BLaER1 (cell line): Measurements from ENCODE around the gene KIF26B.

Source experiments
- H3K27ac ChIP-seq: shearing (Covaris generic); formaldehyde crosslinking; 2 replicates; pipeline ENCODE4 v1.8.1; 2022
- H3K27me3 ChIP-seq: shearing (Covaris generic); formaldehyde crosslinking; 2 replicates; pipeline ENCODE4 v1.8.1; 2022
- H3K36me3 ChIP-seq: shearing (Covaris generic); formaldehyde crosslinking; 2 replicates; pipeline ENCODE4 v1.8.1; 2022
- H3K4me1 ChIP-seq: shearing (Covaris generic); formaldehyde crosslinking; 2 replicates; pipeline ENCODE4 v1.8.1; 2022
- H3K4me2 ChIP-seq: shearing (Covaris generic); formaldehyde crosslinking; 2 replicates; pipeline ENCODE4 v1.8.1; 2022
- H3K4me3 ChIP-seq: shearing (Covaris generic); formaldehyde crosslinking; 2 replicates; pipeline ENCODE4 v1.8.1; 2022
- H3K9ac ChIP-seq: shearing (Covaris generic); formaldehyde crosslinking; 2 replicates; pipeline ENCODE4 v1.8.1; 2022
- H3K9me3 ChIP-seq: shearing (Covaris generic); formaldehyde crosslinking; 2 replicates; pipeline ENCODE4 v1.8.1; 2022
- H4K20me1 ChIP-seq: shearing (Covaris generic); formaldehyde crosslinking; 2 replicates; pipeline ENCODE4 v1.8.1; 2022
- Cebpa-rat ChIP-seq: shearing (Covaris generic); IDR thresholded peaks from 2 replicates; pipeline ENCODE4 v1.8.1; 2022

Gene KIF26B

GRCh38 chr1:245212221-245212710 is 57.5 kb downstream of the KIF26B start:
- H3K27ac ChIP-seq = no peak overlapping the region
- no peaks in the 10 kb centered on the region for H4K20me1 ChIP-seq
- H3K9ac ChIP-seq = no peak overlapping the region
- H3K4me2 ChIP-seq = no peak overlapping the region
- no peaks in the 10 kb centered on the region for H3K36me3 ChIP-seq
- peaks cover 9% of the 10 kb centered on the region for H3K4me1 ChIP-seq
- H3K4me3 ChIP-seq = no peak overlapping the region
- H3K9me3 ChIP-seq = peaks cover 17% of the 10 kb centered on the region
- H3K27me3 ChIP-seq = no peaks in the 10 kb centered on the region
- TF ChIP-seq Cebpa-rat = no peak

GRCh38 chr1:245213066-245213831 is 58.5 kb downstream of the KIF26B start:
- Histone ChIP-seq H3K4me1 (peaks cover 9% of the 10 kb centered on the region), H3K36me3 (no peaks in the 10 kb centered on the region), H3K9ac (no peak overlapping the region), H3K4me3 (no peak overlapping the region), H4K20me1 (no peaks in the 10 kb centered on the region), H3K27me3 (no peaks in the 10 kb centered on the region), H3K9me3 (peaks cover 7% of the 10 kb centered on the region), H3K27ac (no peak overlapping the region), H3K4me2 (no peak overlapping the region)
- TF ChIP-seq Cebpa-rat = no peak

- Histone ChIP-seq H3K4me3 (no peak overlapping the region), H4K20me1 (no peaks in the 10 kb centered on the region), H3K4me2 (no peak overlapping the region), H3K9me3 (no peaks in the 10 kb centered on the region), H3K4me1 (peaks cover 2% of the 10 kb centered on the region), H3K27me3 (no peaks in the 10 kb centered on the region), H3K9ac (no peak overlapping the region), H3K36me3 (no peaks in the 10 kb centered on the region), H3K27ac (no peak overlapping the region)
- TF ChIP-seq Cebpa-rat = no peak
Observed at GRCh38 chr1:245215071-245215470, 60.3 kb downstream of the KIF26B start.

- no peak overlapping the region for H3K9ac ChIP-seq
- no peaks in the 10 kb centered on the region for H3K9me3 ChIP-seq
- H3K36me3 ChIP-seq = no peaks in the 10 kb centered on the region
- no peak overlapping the region for H3K4me3 ChIP-seq
- no peaks in the 10 kb centered on the region for H3K27me3 ChIP-seq
- TF ChIP-seq Cebpa-rat = no peak
- H4K20me1 ChIP-seq = no peaks in the 10 kb centered on the region
- H3K27ac ChIP-seq = no peak overlapping the region
- H3K4me1 ChIP-seq = no peaks in the 10 kb centered on the region
- H3K4me2 ChIP-seq = no peak overlapping the region
Observed at GRCh38 chr1:245216366-245217115, 61.8 kb downstream of the KIF26B start.

- H3K27me3 ChIP-seq = no peaks in the 10 kb centered on the region
- no peak overlapping the region for H3K9ac ChIP-seq
- no peaks in the 10 kb centered on the region for H3K9me3 ChIP-seq
- H3K4me1 ChIP-seq = no peaks in the 10 kb centered on the region
- no peak overlapping the region for H3K27ac ChIP-seq
- H4K20me1 ChIP-seq = no peaks in the 10 kb centered on the region
- H3K4me2 ChIP-seq = no peak overlapping the region
- H3K4me3 ChIP-seq = no peak overlapping the region
- no peaks in the 10 kb centered on the region for H3K36me3 ChIP-seq
- no peak for TF ChIP-seq Cebpa-rat
Observed at GRCh38 chr1:245217853-245218608, 63.2 kb downstream of the KIF26B start.

GRCh38 chr1:245220381-245220985 is 65.7 kb downstream of the KIF26B start:
- Histone ChIP-seq H3K36me3 (no peaks in the 10 kb centered on the region), H3K4me2 (no peak overlapping the region), H3K27me3 (no peaks in the 10 kb centered on the region), H4K20me1 (no peaks in the 10 kb centered on the region), H3K9me3 (no peaks in the 10 kb centered on the region), H3K27ac (no peak overlapping the region), H3K9ac (no peak overlapping the region), H3K4me1 (no peaks in the 10 kb centered on the region), H3K4me3 (no peak overlapping the region)
- TF ChIP-seq Cebpa-rat = no peak

- TF ChIP-seq Cebpa-rat = no peak
- Histone ChIP-seq H3K9me3 (no peaks in the 10 kb centered on the region), H3K27me3 (no peaks in the 10 kb centered on the region), H4K20me1 (no peaks in the 10 kb centered on the region), H3K36me3 (no peaks in the 10 kb centered on the region), H3K4me1 (no peaks in the 10 kb centered on the region), H3K4me3 (no peak overlapping the region), H3K27ac (no peak overlapping the region), H3K9ac (no peak overlapping the region), H3K4me2 (no peak overlapping the region)
Observed at GRCh38 chr1:245221805-245222204, 67.0 kb downstream of the KIF26B start.

- Histone ChIP-seq H3K4me1 (no peaks in the 10 kb centered on the region), H3K36me3 (no peaks in the 10 kb centered on the region), H3K9me3 (no peaks in the 10 kb centered on the region), H3K4me3 (no peak overlapping the region), H3K9ac (no peak overlapping the region), H4K20me1 (no peaks in the 10 kb centered on the region), H3K27me3 (no peaks in the 10 kb centered on the region), H3K4me2 (no peak overlapping the region), H3K27ac (no peak overlapping the region)
- TF ChIP-seq Cebpa-rat = no peak
Observed at GRCh38 chr1:245222931-245223595, 68.3 kb downstream of the KIF26B start.
